Posterior vena cava (tissue), 2 donors: ENCODE measurements around the gene TAAR8. TPM values are rescaled to one million over a fixed set of nuclear protein-coding genes. Genes with fewer than 3 reads are reported as not detected.

Experiments
- total RNA-seq, 2 donors: library from RNA; stranded (reverse); fragmentation: NEBNext Ultra II Directional; extraction: Animal tissue kit (Norgen Biotek cat#: 25700); gene quantifications; one replicate each; pipeline ENCODE4 v1.2.1, GENCODE V29; 2021
- donor health status: DM: yes; HTN: yes; CAD: no.
- donor health status: DM: yes; HTN: yes; CAD: no.

Gene TAAR8
- total RNA-seq, 2 donors from 2014 or later, result not detected

Other genes with a start within 250 kb of the TAAR8 start
- gene MOXD1, start 151.2 kb upstream of the TAAR8 start, total RNA-seq, result 1 to 10 TPM; 2.0 to 4.2 TPM
- gene STX7, start 39.6 kb upstream of the TAAR8 start, total RNA-seq, result 10 to 100 TPM; 65.1 to 67.7 TPM
- not detected for gene TAAR9, start 14.4 kb upstream of the TAAR8 start, total RNA-seq
- gene TAAR6, start 17.6 kb downstream of the TAAR8 start, total RNA-seq, result not detected
- not detected for gene TAAR5, start 37.1 kb downstream of the TAAR8 start, total RNA-seq
- gene TAAR2, start 71.6 kb downstream of the TAAR8 start, total RNA-seq, result not detected
- not detected for gene TAAR1, start 106.5 kb downstream of the TAAR8 start, total RNA-seq
- gene VNN1, start 161.4 kb downstream of the TAAR8 start, total RNA-seq, result 1 to 10 TPM; 1.9 to 3.0 TPM
- 10 to 100 TPM in 1 of 2 donors, 1 to 10 TPM in 1; 6.6 to 13.1 TPM for gene VNN2, start 205.2 kb downstream of the TAAR8 start, total RNA-seq
- gene SLC18B1, start 246.0 kb downstream of the TAAR8 start, total RNA-seq, result 10 to 100 TPM in 1 of 2 donors, 1 to 10 TPM in 1; 6.7 to 10.3 TPM